ENCODE data around the gene PPP2R5D.

DNA sequence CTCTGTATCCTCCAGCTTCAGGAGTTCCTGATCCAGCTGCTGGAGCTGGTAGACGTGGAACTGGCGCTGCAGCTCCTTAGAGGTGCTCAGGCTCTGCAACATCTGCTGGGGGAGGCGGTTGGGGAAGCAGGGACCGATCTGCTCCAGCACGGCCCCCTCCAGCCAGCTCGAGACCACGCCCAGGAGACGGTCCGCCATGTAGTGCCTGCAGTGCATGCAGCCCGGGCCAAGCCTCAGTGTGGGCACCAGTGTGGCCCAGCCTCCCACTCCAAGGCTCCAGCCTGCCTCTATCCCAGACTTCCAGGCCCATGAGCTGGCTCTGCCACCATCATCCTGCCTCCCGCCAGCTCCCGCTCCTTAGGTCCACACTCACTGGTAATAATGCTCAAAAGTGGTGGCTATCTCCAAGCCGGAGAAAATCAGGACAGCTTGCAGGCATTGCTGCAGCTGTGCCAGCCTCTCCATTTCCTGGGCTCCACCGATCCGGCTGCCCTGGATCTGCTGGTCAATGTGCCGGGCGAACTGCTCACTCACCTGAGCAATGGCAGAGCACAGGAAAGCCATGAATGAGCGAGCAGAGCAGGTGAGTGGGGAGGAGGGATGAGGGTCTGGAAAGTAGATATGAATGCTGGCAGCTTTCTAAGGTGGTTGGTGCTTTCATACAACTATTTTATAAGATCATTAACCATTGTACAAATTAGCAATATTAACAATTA lies 56.3 kb downstream of the PPP2R5D start:
- TF ChIP-seq, protein P1, sequence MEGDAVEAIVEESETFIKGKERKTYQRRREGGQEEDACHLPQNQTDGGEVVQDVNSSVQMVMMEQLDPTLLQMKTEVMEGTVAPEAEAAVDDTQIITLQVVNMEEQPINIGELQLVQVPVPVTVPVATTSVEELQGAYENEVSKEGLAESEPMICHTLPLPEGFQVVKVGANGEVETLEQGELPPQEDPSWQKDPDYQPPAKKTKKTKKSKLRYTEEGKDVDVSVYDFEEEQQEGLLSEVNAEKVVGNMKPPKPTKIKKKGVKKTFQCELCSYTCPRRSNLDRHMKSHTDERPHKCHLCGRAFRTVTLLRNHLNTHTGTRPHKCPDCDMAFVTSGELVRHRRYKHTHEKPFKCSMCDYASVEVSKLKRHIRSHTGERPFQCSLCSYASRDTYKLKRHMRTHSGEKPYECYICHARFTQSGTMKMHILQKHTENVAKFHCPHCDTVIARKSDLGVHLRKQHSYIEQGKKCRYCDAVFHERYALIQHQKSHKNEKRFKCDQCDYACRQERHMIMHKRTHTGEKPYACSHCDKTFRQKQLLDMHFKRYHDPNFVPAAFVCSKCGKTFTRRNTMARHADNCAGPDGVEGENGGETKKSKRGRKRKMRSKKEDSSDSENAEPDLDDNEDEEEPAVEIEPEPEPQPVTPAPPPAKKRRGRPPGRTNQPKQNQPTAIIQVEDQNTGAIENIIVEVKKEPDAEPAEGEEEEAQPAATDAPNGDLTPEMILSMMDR (IDR thresholded peaks at IDR 0.05; ENCODE audit: low read depth, low read length, missing input control): no peak
- TF ChIP-seq ZBTB33 (IDR thresholded peaks at IDR 0.05) (no peak), ATF3 (IDR thresholded peaks at IDR 0.05) (no peak), HNF4A (conservative IDR thresholded peaks at IDR 0.05) (no peak), GABPA (IDR thresholded peaks at IDR 0.05 in 1 of 2, conservative IDR thresholded peaks at IDR 0.05 in 1 of 2) (no peak), MAX (IDR thresholded peaks at IDR 0.05) (no peak), NR2F2 (IDR thresholded peaks at IDR 0.05) (no peak), RXRA (IDR thresholded peaks at IDR 0.05) (no peak), YY1 (IDR thresholded peaks at IDR 0.05) (no peak), TAF1 (conservative IDR thresholded peaks at IDR 0.05) (no peak), EGR1 (IDR thresholded peaks at IDR 0.05; ENCODE audit: low read depth in 2 of 2) (no peak), JUND (IDR thresholded peaks at IDR 0.05) (no peak), FOXA1 (IDR thresholded peaks at IDR 0.05) (no peak), SP1 (IDR thresholded peaks at IDR 0.05) (no peak)
